OCI-LY3 (cell line): ENCODE results near the gene TBCK.
"Not testable (repeated sequence)": the region's sequence is repeated elsewhere in the genome, so short reads cannot be mapped to it uniquely, and the experiment has no call there.

Experiments used
- H2AFZ ChIP-seq: fragments of 200-600, 300-600 bp; shearing (Covaris generic); 2 replicates; pipeline ENCODE4 v1.6.0; 2014; ENCODE audit warnings: antibody characterized with exemption, low read depth, low read length
- H3K27ac ChIP-seq: fragments of 200-600, 300-600 bp; sonication (generic); 2 replicates; pipeline ENCODE4 v1.5.1; 2014; ENCODE audit warnings: mild to moderate bottlenecking, low read length, moderate library complexity, mixed read lengths
- H3K27me3 ChIP-seq: fragments of 200-600, 300-600 bp; sonication (generic); 2 replicates; pipeline ENCODE4 v1.6.1; 2014; ENCODE audit warnings: low read depth, low read length, mixed read lengths
- H3K36me3 ChIP-seq: fragments of 200-600, 300-600 bp; sonication (generic); replicated peaks from 2 replicates; pipeline ENCODE3; 2014; ENCODE audit warnings: low read depth, low read length, mixed read lengths
- H3K4me1 ChIP-seq: fragments of 300-600, 200-600 bp; sonication (generic); 2 replicates; pipeline ENCODE4 v1.6.1; 2014; ENCODE audit warnings: low read length, mixed read lengths
- H3K4me2 ChIP-seq: fragments of 200-600, 300-600 bp; sonication (generic); 2 replicates; pipeline ENCODE4 v1.6.1; 2014; ENCODE audit warnings: low read length, mixed read lengths
- H3K4me3 ChIP-seq: fragments of 300-600, 200-600 bp; sonication (generic); 2 replicates; pipeline ENCODE4 v1.5.1; 2014; ENCODE audit warnings: antibody characterized with exemption, mild to moderate bottlenecking, low read length, moderate library complexity
- H3K79me2 ChIP-seq: fragments of 300-600, 200-600 bp; shearing (Covaris generic); 2 replicates; pipeline ENCODE4 v1.6.1; 2014; ENCODE audit warnings: mild to moderate bottlenecking, low read length, mixed read lengths
- H3K9ac ChIP-seq: fragments of 300-600, 200-600 bp; shearing (Covaris generic); 2 replicates; pipeline ENCODE4 v1.6.0; 2014; ENCODE audit warnings: mild to moderate bottlenecking, low read length, moderate library complexity
- H3K9me3 ChIP-seq: fragments of 200-600, 300-600 bp; shearing (Covaris generic); 2 replicates; pipeline ENCODE4 v1.6.1; 2014; ENCODE audit warnings: low read length, mixed read lengths; ENCODE audit not compliant: insufficient read depth
- H4K20me1 ChIP-seq: fragments of 200-600, 300-600 bp; sonication (generic); 2 replicates; pipeline ENCODE4 v1.6.1; 2016; ENCODE audit warnings: low read length, mixed read lengths; ENCODE audit not compliant: insufficient read depth
- EZH2phosphoT487 ChIP-seq: fragments of 200-600 bp; shearing (Covaris generic); IDR thresholded peaks from 2 replicates; pipeline ENCODE4 v1.6.1; 2018; ENCODE audit warnings: antibody characterized with exemption, mixed run types, low read depth
- TF ChIP-seq, protein P1 (sequence below): fragments of 200-600, 300-600 bp; sonication (generic); IDR thresholded peaks from 2 replicates; pipeline ENCODE4 v1.5.1; 2014; ENCODE audit warnings: antibody characterized with exemption, low read length, low read depth

The TBCK gene

GRCh38 chr4:106116025-106116424 lies 200.0 kb downstream of the TBCK start:
- Histone ChIP-seq H2AFZ (no peak overlapping the region), H3K4me3 (no peak overlapping the region), H3K36me3 (peaks cover 10% of the 10 kb centered on the region), H3K9me3 (no peaks in the 10 kb centered on the region), H3K27ac (no peak overlapping the region), H4K20me1 (no peaks in the 10 kb centered on the region), H3K79me2 (no peaks in the 10 kb centered on the region), H3K4me2 (no peak overlapping the region), H3K27me3 (no peaks in the 10 kb centered on the region), H3K9ac (no peak overlapping the region), H3K4me1 (no peaks in the 10 kb centered on the region)
- TF ChIP-seq EZH2phosphoT487, result no peak
- TF ChIP-seq, protein P1, sequence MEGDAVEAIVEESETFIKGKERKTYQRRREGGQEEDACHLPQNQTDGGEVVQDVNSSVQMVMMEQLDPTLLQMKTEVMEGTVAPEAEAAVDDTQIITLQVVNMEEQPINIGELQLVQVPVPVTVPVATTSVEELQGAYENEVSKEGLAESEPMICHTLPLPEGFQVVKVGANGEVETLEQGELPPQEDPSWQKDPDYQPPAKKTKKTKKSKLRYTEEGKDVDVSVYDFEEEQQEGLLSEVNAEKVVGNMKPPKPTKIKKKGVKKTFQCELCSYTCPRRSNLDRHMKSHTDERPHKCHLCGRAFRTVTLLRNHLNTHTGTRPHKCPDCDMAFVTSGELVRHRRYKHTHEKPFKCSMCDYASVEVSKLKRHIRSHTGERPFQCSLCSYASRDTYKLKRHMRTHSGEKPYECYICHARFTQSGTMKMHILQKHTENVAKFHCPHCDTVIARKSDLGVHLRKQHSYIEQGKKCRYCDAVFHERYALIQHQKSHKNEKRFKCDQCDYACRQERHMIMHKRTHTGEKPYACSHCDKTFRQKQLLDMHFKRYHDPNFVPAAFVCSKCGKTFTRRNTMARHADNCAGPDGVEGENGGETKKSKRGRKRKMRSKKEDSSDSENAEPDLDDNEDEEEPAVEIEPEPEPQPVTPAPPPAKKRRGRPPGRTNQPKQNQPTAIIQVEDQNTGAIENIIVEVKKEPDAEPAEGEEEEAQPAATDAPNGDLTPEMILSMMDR, result no peak

DNA sequence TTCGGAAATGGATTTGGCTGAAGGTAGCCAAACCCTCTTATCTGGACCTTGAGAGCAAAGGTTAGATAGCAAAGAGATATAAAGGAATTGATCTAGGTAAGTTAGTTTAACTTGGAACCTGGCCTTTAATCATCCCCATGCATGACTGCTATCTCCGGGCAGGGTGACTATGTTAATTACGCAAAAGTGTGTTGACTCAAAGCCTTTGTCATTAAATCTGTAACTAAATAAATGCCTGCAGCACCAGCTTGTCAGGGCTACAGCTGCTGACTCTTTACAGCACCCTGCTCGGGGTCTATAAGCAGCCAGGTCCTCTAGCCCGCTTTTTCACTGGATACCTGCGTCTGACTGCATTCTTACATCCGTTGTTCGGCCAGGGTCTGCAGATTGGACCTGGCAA lies 201.7 kb downstream of the TBCK start:
- Histone ChIP-seq H3K9ac (no peak overlapping the region), H3K79me2 (no peaks in the 10 kb centered on the region), H3K4me2 (no peak overlapping the region), H2AFZ (no peak overlapping the region), H3K4me3 (no peak overlapping the region), H3K4me1 (no peaks in the 10 kb centered on the region), H4K20me1 (no peaks in the 10 kb centered on the region), H3K36me3 (peaks cover 22% of the 10 kb centered on the region), H3K27ac (no peak overlapping the region), H3K27me3 (no peaks in the 10 kb centered on the region), H3K9me3 (no peaks in the 10 kb centered on the region)
- TF ChIP-seq EZH2phosphoT487, result no peak
- TF ChIP-seq, protein P1, result no peak

DNA sequence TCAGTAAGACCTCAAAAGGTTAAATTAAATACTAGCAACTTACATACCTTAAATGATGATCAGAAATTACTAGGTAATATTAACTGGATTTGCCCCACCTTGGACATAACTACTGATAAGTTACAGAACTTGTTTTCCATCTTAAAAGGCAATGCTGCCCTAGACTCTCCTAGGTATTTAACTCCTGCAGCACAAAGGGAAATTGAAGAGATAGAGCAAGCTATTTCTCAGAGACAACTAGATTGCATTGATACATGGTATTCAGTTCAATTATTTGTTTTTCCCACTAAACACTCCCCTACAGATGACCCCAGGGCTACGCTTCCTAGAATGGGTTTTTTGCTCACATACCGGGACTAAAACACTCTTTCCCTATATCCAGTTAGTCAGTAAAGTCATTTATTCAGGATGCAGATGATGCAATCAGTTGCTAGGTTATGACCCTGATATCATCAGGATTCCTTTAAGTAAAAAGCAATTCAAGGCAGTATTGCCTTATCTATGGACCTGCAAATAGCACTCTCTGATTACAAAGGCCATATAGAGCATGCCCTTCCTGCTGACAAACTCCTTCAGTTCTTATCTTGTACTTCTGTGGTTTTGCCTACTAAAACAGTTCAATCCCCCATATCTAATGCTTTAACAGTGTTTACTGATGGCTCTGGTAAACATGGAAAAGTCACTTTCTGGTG lies 204.1 kb downstream of the TBCK start:
- not testable (repeated sequence) for H3K4me3 ChIP-seq, H2AFZ ChIP-seq, H3K4me1 ChIP-seq, H3K27me3 ChIP-seq, H3K79me2 ChIP-seq, H3K27ac ChIP-seq, H3K9me3 ChIP-seq, H3K4me2 ChIP-seq, H3K9ac ChIP-seq, H4K20me1 ChIP-seq
- H3K36me3 ChIP-seq, result peaks cover 22% of the 10 kb centered on the region

GRCh38 chr4:106109929-106110328 lies 206.1 kb downstream of the TBCK start:
- TF ChIP-seq EZH2phosphoT487, result no peak
- TF ChIP-seq, protein P1, result no peak
- H3K36me3 ChIP-seq, result peaks cover 20% of the 10 kb centered on the region
- H3K79me2 ChIP-seq, result no peaks in the 10 kb centered on the region
- no peak overlapping the region for H3K4me2 ChIP-seq
- no peak overlapping the region for H3K4me3 ChIP-seq
- H3K27ac ChIP-seq, result no peak overlapping the region
- H3K9ac ChIP-seq, result no peak overlapping the region
- no peaks in the 10 kb centered on the region for H3K27me3 ChIP-seq
- H2AFZ ChIP-seq, result no peak overlapping the region
- no peaks in the 10 kb centered on the region for H3K4me1 ChIP-seq
- no peaks in the 10 kb centered on the region; the same call in 1 of the 2 replicates for H3K9me3 ChIP-seq
- no peaks in the 10 kb centered on the region for H4K20me1 ChIP-seq
